ENCODE data around the gene YPEL3. TPM values are rescaled to one million over a fixed set of nuclear protein-coding genes. Genes with fewer than 3 reads are reported as not detected.
A peak's percentile ranks its signal among the peaks of the same experiment; 100 is the strongest.

The YPEL3 gene
- total RNA-seq (100 to 1,000 TPM; 263 to 266 TPM), polyA plus RNA-seq (100 to 1,000 TPM; 172 to 331 TPM)

DNA sequence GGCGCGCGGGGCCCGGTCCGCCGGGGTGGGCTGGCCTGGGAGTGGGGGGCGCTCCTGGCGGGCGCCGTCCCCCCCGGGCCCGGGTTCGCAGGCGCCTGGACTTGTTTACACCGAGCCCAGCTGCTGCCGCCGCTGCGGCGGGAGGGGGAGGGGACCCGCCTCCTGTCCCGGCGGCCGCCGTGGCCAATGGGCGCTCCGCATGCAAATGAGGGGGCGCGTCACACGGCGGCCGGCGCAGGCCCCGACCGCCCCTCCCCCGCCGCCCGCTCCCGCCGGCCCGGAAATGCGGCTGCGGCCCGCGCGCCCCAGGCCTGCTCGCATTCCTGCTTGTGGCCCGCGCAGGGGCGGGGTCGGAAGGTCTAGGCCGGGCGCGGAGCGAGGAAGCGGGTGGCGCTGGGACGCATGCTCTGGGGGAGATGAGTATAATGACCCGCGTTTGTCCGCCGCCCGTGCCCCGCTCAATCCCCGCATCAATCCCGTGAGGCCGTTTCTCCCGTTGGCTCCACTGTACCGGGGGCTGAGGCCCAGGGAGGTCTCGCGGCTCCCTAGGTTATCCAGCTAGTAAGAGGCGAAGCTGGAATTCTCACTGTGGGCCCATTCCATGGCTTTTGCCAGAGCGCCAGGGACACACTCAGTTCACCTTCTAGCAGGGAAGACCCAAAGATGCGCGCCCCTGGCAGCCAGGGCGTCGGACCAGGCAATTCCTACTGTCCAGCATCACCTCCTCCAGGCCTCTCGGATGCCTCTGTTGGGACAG is at the start of gene YPEL3:
TSS of gene YPEL3 (minus strand) at position 109 of the 757 bp plus-strand sequence. CDS start 731 bp downstream, outside the sequence.
- no peaks in the 10 kb centered on the region for H3K27me3 ChIP-seq (ENCODE audit: insufficient read depth, low read length)
- H3K4me1 ChIP-seq (ENCODE audit: insufficient read depth, low read length) = peaks cover 45% of the 10 kb centered on the region
- peak within 1 kb of the TSS; percentile 63 for H3K27ac ChIP-seq (ENCODE audit: low read depth, low read length)
- Mint-ChIP-seq H3K27me3 (no peaks in the 10 kb centered on the region), H3K36me3 (peaks cover 35 to 44% of the 10 kb centered on the region in 2 donors), H3K9me3 (peaks cover 0 to 31% (median 25%) of the 10 kb centered on the region in 8 donors), H3K4me1 (peaks cover 22 to 46% (median 34%) of the 10 kb centered on the region in 4 donors), H3K4me3 (peak within 1 kb of the TSS; percentile 87 to 90 (median 89)), H3K27ac (peak within 1 kb of the TSS; percentile 90 to 97 (median 93))
- POLR2A ChIA-PET (ENCODE audit: partially characterized antibody) = interaction anchor here (1.0 to 13.6 kb wide), 10 partner anchors 17 to 334 kb away, joined by 3 to 404 read pairs (median 4); partner anchors contain the start of genes ALDOA, CORO1A, DCTPP1 and GDPD3
- peak within 1 kb of the TSS; percentile 91 to 93 for H3K4me3 ChIP-seq (ENCODE audit: low read length in 2 of 2)
- CTCF ChIA-PET (ENCODE audit: partially characterized antibody) = no interaction called here
- peaks cover 13% of the 10 kb centered on the region for H3K36me3 ChIP-seq (ENCODE audit: insufficient read depth, low read length)
- peaks cover 16 to 20% of the 10 kb centered on the region in 2 donors for H3K9me3 ChIP-seq (ENCODE audit: control insufficient read depth in 1 of 2, low read length in 2 of 2)
- peak; percentile 87 to 90 (median 89) for DNase-seq
- intact Hi-C loops (cut with micrococcal nuclease) = loop anchor here (1.0 to 2.0 kb wide), 2 partner anchors 27 to 31 kb away; partner anchors contain the start of genes ALDOA and MAPK3

GRCh38 chr16:30145657-30146056 is 49.6 kb upstream of the YPEL3 start:
- H3K4me3 Mint-ChIP-seq = no peak overlapping the region
- Histone ChIP-seq H3K36me3 (ENCODE audit: insufficient read depth, low read length) (no peaks in the 10 kb centered on the region), H3K9me3 (ENCODE audit: control insufficient read depth in 1 of 2, low read length in 2 of 2) (peaks cover 0 to 6% of the 10 kb centered on the region in 2 donors), H3K27me3 (ENCODE audit: insufficient read depth, low read length) (no peaks in the 10 kb centered on the region), H3K27ac (ENCODE audit: low read depth, low read length) (no peak overlapping the region), H3K4me3 (ENCODE audit: low read length in 2 of 2) (no peak overlapping the region), H3K4me1 (ENCODE audit: insufficient read depth, low read length) (peaks cover 7% of the 10 kb centered on the region)
- CTCF ChIA-PET (ENCODE audit: partially characterized antibody) = no interaction called here
- H3K27ac Mint-ChIP-seq = peak overlapping the region in 1 of 7 donors; percentile 26
- peaks cover 0 to 18% (median 8%) of the 10 kb centered on the region in 8 donors for H3K9me3 Mint-ChIP-seq
- POLR2A ChIA-PET (ENCODE audit: partially characterized antibody) = no interaction called here
- H3K27me3 Mint-ChIP-seq = no peaks in the 10 kb centered on the region
- no peak for DNase-seq
- H3K4me1 Mint-ChIP-seq = peaks cover 5 to 11% (median 7%) of the 10 kb centered on the region in 4 donors
- intact Hi-C loops (cut with micrococcal nuclease) = no loop called here
- no peaks in the 10 kb centered on the region for H3K36me3 Mint-ChIP-seq

GRCh38 chr16:30144917-30145316 is 48.9 kb upstream of the YPEL3 start:
- Histone ChIP-seq H3K27me3 (ENCODE audit: insufficient read depth, low read length) (no peaks in the 10 kb centered on the region), H3K27ac (ENCODE audit: low read depth, low read length) (no peak overlapping the region), H3K4me1 (ENCODE audit: insufficient read depth, low read length) (peaks cover 10% of the 10 kb centered on the region), H3K4me3 (ENCODE audit: low read length in 2 of 2) (no peak overlapping the region), H3K36me3 (ENCODE audit: insufficient read depth, low read length) (no peaks in the 10 kb centered on the region), H3K9me3 (ENCODE audit: control insufficient read depth in 1 of 2, low read length in 2 of 2) (peaks cover 0 to 6% of the 10 kb centered on the region in 2 donors)
- Mint-ChIP-seq H3K27ac (no peak overlapping the region), H3K9me3 (peaks cover 0 to 15% (median 8%) of the 10 kb centered on the region in 8 donors), H3K27me3 (no peaks in the 10 kb centered on the region), H3K36me3 (no peaks in the 10 kb centered on the region), H3K4me3 (no peak overlapping the region), H3K4me1 (peaks cover 6 to 17% (median 9%) of the 10 kb centered on the region in 4 donors)
- POLR2A ChIA-PET (ENCODE audit: partially characterized antibody) = no interaction called here
- CTCF ChIA-PET (ENCODE audit: partially characterized antibody) = no interaction called here
- no peak for DNase-seq
- intact Hi-C loops (cut with micrococcal nuclease) = no loop called here

- ChIA-PET POLR2A (ENCODE audit: partially characterized antibody) (no interaction called here), CTCF (ENCODE audit: partially characterized antibody) (interaction anchor here (1.7 kb wide), 1 partner anchor 39 kb away, joined by 7 read pairs; the partner anchor contains the start of gene CORO1A)
- H3K36me3 Mint-ChIP-seq = no peaks in the 10 kb centered on the region
- H3K9me3 Mint-ChIP-seq = peaks cover 0 to 6% (median 4%) of the 10 kb centered on the region in 8 donors
- no peak overlapping the region for H3K4me3 Mint-ChIP-seq
- H3K27me3 Mint-ChIP-seq = no peaks in the 10 kb centered on the region
- intact Hi-C loops (cut with micrococcal nuclease) = no loop called here
- H3K4me1 Mint-ChIP-seq = peaks cover 12 to 26% (median 13%) of the 10 kb centered on the region in 4 donors
- DNase-seq = no peak
- no peaks in the 10 kb centered on the region for H3K36me3 ChIP-seq (ENCODE audit: insufficient read depth, low read length)
- H3K27ac ChIP-seq (ENCODE audit: low read depth, low read length) = no peak overlapping the region
- H3K27ac Mint-ChIP-seq = no peak overlapping the region
- no peaks in the 10 kb centered on the region for H3K9me3 ChIP-seq (ENCODE audit: control insufficient read depth in 1 of 2, low read length in 2 of 2)
- H3K27me3 ChIP-seq (ENCODE audit: insufficient read depth, low read length) = no peaks in the 10 kb centered on the region
- no peak overlapping the region for H3K4me3 ChIP-seq (ENCODE audit: low read length in 2 of 2)
- H3K4me1 ChIP-seq (ENCODE audit: insufficient read depth, low read length) = peaks cover 19% of the 10 kb centered on the region
Measured at GRCh38 chr16:30144017-30144416, 48.0 kb upstream of the YPEL3 start.

GRCh38 chr16:30143347-30143702 is 47.3 kb upstream of the YPEL3 start:
- Mint-ChIP-seq H3K4me3 (peak overlapping the region in 1 of 8 donors; percentile 25), H3K27me3 (no peaks in the 10 kb centered on the region), H3K4me1 (peaks cover 12 to 27% (median 13%) of the 10 kb centered on the region in 4 donors), H3K27ac (peak overlapping the region in 6 of 7 donors; percentile 25 to 85 (median 57)), H3K9me3 (no peaks in the 10 kb centered on the region), H3K36me3 (no peaks in the 10 kb centered on the region)
- Histone ChIP-seq H3K4me1 (ENCODE audit: insufficient read depth, low read length) (peaks cover 20% of the 10 kb centered on the region), H3K4me3 (ENCODE audit: low read length in 2 of 2) (no peak overlapping the region), H3K27ac (ENCODE audit: low read depth, low read length) (no peak overlapping the region), H3K9me3 (ENCODE audit: control insufficient read depth in 1 of 2, low read length in 2 of 2) (no peaks in the 10 kb centered on the region), H3K27me3 (ENCODE audit: insufficient read depth, low read length) (no peaks in the 10 kb centered on the region), H3K36me3 (ENCODE audit: insufficient read depth, low read length) (no peaks in the 10 kb centered on the region)
- ChIA-PET POLR2A (ENCODE audit: partially characterized antibody) (interaction anchor here (0.7 to 2.2 kb wide), 5 partner anchors 40 to 52 kb away, joined by 3 to 28 read pairs (median 5); partner anchors contain the start of genes CORO1A and TBX6), CTCF (ENCODE audit: partially characterized antibody) (interaction anchor here (0.6 to 1.7 kb wide), 13 partner anchors 12 to 287 kb away, joined by 3 to 9 read pairs (median 4); partner anchors contain the start of genes CORO1A, DCTPP1 and TBX6)
- no peak for DNase-seq
- intact Hi-C loops (cut with micrococcal nuclease) = no loop called here

DNA sequence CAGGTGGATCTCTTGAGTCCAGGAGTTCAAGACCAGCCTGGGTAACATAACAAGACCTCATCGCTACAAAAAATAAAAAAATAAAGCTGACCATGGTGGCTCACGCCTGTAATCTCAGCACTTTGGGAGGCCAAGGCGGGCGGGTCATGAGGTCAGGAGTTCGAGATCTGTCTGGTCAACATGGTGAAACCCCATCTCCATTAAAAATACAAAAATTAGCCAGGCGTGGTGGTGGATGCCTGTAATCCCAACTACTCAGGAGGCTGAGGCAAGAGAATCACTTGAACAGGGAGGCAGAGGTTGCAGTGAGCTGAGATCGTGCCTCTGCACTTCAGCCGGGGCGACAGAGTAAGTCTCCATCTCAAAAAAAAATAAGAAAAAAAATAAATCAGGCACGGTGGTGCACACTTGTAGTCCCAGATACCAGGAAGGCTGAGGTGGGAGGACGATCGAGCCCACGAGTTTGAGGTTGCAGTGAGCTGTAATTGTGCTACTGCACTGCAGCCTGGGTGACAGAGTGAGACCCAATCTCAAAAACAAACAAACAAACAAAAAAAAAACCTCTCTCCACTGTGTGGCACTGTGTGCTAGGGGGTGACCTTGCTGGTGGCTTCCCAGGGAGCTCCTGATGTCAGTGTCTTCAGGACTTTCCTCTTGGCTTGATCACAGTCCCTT is 46.8 kb upstream of the YPEL3 start:
- H3K4me3 Mint-ChIP-seq = peak overlapping the region in 1 of 8 donors; percentile 25
- H3K9me3 Mint-ChIP-seq = no peaks in the 10 kb centered on the region
- Histone ChIP-seq H3K9me3 (ENCODE audit: control insufficient read depth in 1 of 2, low read length in 2 of 2) (no peaks in the 10 kb centered on the region), H3K4me1 (ENCODE audit: insufficient read depth, low read length) (peaks cover 20% of the 10 kb centered on the region), H3K27me3 (ENCODE audit: insufficient read depth, low read length) (no peaks in the 10 kb centered on the region), H3K36me3 (ENCODE audit: insufficient read depth, low read length) (no peaks in the 10 kb centered on the region), H3K27ac (ENCODE audit: low read depth, low read length) (no peak overlapping the region), H3K4me3 (ENCODE audit: low read length in 2 of 2) (no peak overlapping the region)
- intact Hi-C loops (cut with micrococcal nuclease) = no loop called here
- no peaks in the 10 kb centered on the region for H3K36me3 Mint-ChIP-seq
- H3K27ac Mint-ChIP-seq = peak overlapping the region in 5 of 7 donors; percentile 25 to 85 (median 62)
- ChIA-PET CTCF (ENCODE audit: partially characterized antibody) (interaction anchor here (0.6 to 1.7 kb wide), 14 partner anchors 12 to 287 kb away, joined by 3 to 9 read pairs (median 4); partner anchors contain the start of genes CORO1A, DCTPP1 and TBX6), POLR2A (ENCODE audit: partially characterized antibody) (interaction anchor here (0.7 to 2.2 kb wide), 6 partner anchors 40 to 77 kb away, joined by 3 to 28 read pairs (median 4); partner anchors contain the start of genes ALDOA, CORO1A and TBX6)
- DNase-seq = peak in 4 of 5 donors; percentile 39 to 48 (median 43)
- peaks cover 12 to 27% (median 13%) of the 10 kb centered on the region in 4 donors for H3K4me1 Mint-ChIP-seq
- no peaks in the 10 kb centered on the region for H3K27me3 Mint-ChIP-seq

Measured in CD4-positive, alpha-beta memory T cell (primary cell).